OCI-LY3 (cell line): ENCODE data around the gene NPLOC4.

Experiments used
- H2AFZ ChIP-seq: fragments of 200-600, 300-600 bp; shearing (Covaris generic); 2 replicates; pipeline ENCODE4 v1.6.0; 2014; ENCODE audit warnings: antibody characterized with exemption, low read depth, low read length
- H3K27ac ChIP-seq: fragments of 200-600, 300-600 bp; sonication (generic); 2 replicates; pipeline ENCODE4 v1.5.1; 2014; ENCODE audit warnings: mild to moderate bottlenecking, low read length, moderate library complexity, mixed read lengths
- H3K27me3 ChIP-seq: fragments of 200-600, 300-600 bp; sonication (generic); 2 replicates; pipeline ENCODE4 v1.6.1; 2014; ENCODE audit warnings: low read depth, low read length, mixed read lengths
- H3K36me3 ChIP-seq: fragments of 200-600, 300-600 bp; sonication (generic); replicated peaks from 2 replicates; pipeline ENCODE3; 2014; ENCODE audit warnings: low read depth, low read length, mixed read lengths
- H3K4me1 ChIP-seq: fragments of 300-600, 200-600 bp; sonication (generic); 2 replicates; pipeline ENCODE4 v1.6.1; 2014; ENCODE audit warnings: low read length, mixed read lengths
- H3K4me2 ChIP-seq: fragments of 200-600, 300-600 bp; sonication (generic); 2 replicates; pipeline ENCODE4 v1.6.1; 2014; ENCODE audit warnings: low read length, mixed read lengths
- H3K4me3 ChIP-seq: fragments of 300-600, 200-600 bp; sonication (generic); 2 replicates; pipeline ENCODE4 v1.5.1; 2014; ENCODE audit warnings: antibody characterized with exemption, mild to moderate bottlenecking, low read length, moderate library complexity
- H3K79me2 ChIP-seq: fragments of 300-600, 200-600 bp; shearing (Covaris generic); 2 replicates; pipeline ENCODE4 v1.6.1; 2014; ENCODE audit warnings: mild to moderate bottlenecking, low read length, mixed read lengths
- H3K9ac ChIP-seq: fragments of 300-600, 200-600 bp; shearing (Covaris generic); 2 replicates; pipeline ENCODE4 v1.6.0; 2014; ENCODE audit warnings: mild to moderate bottlenecking, low read length, moderate library complexity
- H3K9me3 ChIP-seq: fragments of 200-600, 300-600 bp; shearing (Covaris generic); 2 replicates; pipeline ENCODE4 v1.6.1; 2014; ENCODE audit warnings: low read length, mixed read lengths; ENCODE audit not compliant: insufficient read depth
- H4K20me1 ChIP-seq: fragments of 200-600, 300-600 bp; sonication (generic); 2 replicates; pipeline ENCODE4 v1.6.1; 2016; ENCODE audit warnings: low read length, mixed read lengths; ENCODE audit not compliant: insufficient read depth
- EZH2phosphoT487 ChIP-seq: fragments of 200-600 bp; shearing (Covaris generic); IDR thresholded peaks from 2 replicates; pipeline ENCODE4 v1.6.1; 2018; ENCODE audit warnings: antibody characterized with exemption, mixed run types, low read depth
- TF ChIP-seq, protein P1 (sequence below): fragments of 200-600, 300-600 bp; sonication (generic); IDR thresholded peaks from 2 replicates; pipeline ENCODE4 v1.5.1; 2014; ENCODE audit warnings: antibody characterized with exemption, low read length, low read depth

Gene NPLOC4

GRCh38 chr17:81551458-81552243 lies 85.3 kb downstream of the NPLOC4 start:
- peak overlapping the region; percentile 83 for H3K4me3 ChIP-seq
- H3K36me3 ChIP-seq: peaks cover 12% of the 10 kb centered on the region
- H3K4me1 ChIP-seq: peaks cover 15% of the 10 kb centered on the region
- H4K20me1 ChIP-seq: no peaks in the 10 kb centered on the region
- H3K9me3 ChIP-seq: no peaks in the 10 kb centered on the region
- TF ChIP-seq EZH2phosphoT487: no peak
- TF ChIP-seq, protein P1, sequence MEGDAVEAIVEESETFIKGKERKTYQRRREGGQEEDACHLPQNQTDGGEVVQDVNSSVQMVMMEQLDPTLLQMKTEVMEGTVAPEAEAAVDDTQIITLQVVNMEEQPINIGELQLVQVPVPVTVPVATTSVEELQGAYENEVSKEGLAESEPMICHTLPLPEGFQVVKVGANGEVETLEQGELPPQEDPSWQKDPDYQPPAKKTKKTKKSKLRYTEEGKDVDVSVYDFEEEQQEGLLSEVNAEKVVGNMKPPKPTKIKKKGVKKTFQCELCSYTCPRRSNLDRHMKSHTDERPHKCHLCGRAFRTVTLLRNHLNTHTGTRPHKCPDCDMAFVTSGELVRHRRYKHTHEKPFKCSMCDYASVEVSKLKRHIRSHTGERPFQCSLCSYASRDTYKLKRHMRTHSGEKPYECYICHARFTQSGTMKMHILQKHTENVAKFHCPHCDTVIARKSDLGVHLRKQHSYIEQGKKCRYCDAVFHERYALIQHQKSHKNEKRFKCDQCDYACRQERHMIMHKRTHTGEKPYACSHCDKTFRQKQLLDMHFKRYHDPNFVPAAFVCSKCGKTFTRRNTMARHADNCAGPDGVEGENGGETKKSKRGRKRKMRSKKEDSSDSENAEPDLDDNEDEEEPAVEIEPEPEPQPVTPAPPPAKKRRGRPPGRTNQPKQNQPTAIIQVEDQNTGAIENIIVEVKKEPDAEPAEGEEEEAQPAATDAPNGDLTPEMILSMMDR: no peak
- peaks cover 20% of the 10 kb centered on the region for H3K79me2 ChIP-seq
- peak overlapping the region; percentile 66 for H3K27ac ChIP-seq
- H3K4me2 ChIP-seq: peak overlapping the region; percentile 99
- no peaks in the 10 kb centered on the region for H3K27me3 ChIP-seq
- peak overlapping the region; percentile 33; the same call in 1 of the 2 replicates for H2AFZ ChIP-seq
- H3K9ac ChIP-seq: peak overlapping the region; percentile 81

GRCh38 chr17:81550830-81551457 lies 86.0 kb downstream of the NPLOC4 start:
- peak overlapping the region; percentile 83 for H3K4me3 ChIP-seq
- peak overlapping the region; percentile 81 for H3K9ac ChIP-seq
- TF ChIP-seq, protein P1: no peak
- TF ChIP-seq EZH2phosphoT487: no peak
- H3K4me2 ChIP-seq: peak overlapping the region; percentile 99
- H3K4me1 ChIP-seq: peaks cover 15% of the 10 kb centered on the region
- peaks cover 20% of the 10 kb centered on the region for H3K79me2 ChIP-seq
- no peak overlapping the region for H3K27ac ChIP-seq
- no peaks in the 10 kb centered on the region for H3K27me3 ChIP-seq
- no peaks in the 10 kb centered on the region for H4K20me1 ChIP-seq
- no peak overlapping the region for H2AFZ ChIP-seq
- peaks cover 12% of the 10 kb centered on the region for H3K36me3 ChIP-seq
- H3K9me3 ChIP-seq: no peaks in the 10 kb centered on the region

DNA sequence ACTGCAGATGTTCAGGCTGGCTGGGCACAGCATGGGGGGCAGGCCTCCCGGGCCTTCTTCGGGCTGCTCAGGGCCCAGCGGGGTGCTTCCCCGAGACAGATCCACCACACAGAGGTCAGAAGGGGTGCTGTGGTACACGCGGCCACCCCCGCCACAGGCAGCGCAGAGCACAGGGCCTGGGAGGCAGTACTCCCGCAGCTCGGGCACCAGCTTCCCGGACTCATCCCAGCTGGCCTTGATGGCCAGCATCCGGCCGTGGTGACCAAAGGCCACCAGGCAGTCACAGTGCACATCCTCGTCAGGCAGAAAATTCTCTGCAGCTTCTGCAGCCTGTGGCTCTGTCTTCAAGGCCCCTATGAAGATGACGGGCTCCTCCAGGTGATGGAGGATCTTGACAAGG lies 86.6 kb downstream of the NPLOC4 start:
- Histone ChIP-seq H3K27me3 (no peaks in the 10 kb centered on the region), H3K9me3 (no peaks in the 10 kb centered on the region), H3K9ac (no peak overlapping the region), H4K20me1 (no peaks in the 10 kb centered on the region), H3K4me2 (no peak overlapping the region), H3K4me3 (no peak overlapping the region), H3K36me3 (peaks cover 12% of the 10 kb centered on the region), H2AFZ (no peak overlapping the region), H3K4me1 (peaks cover 15% of the 10 kb centered on the region), H3K79me2 (peaks cover 20% of the 10 kb centered on the region), H3K27ac (no peak overlapping the region)
- TF ChIP-seq EZH2phosphoT487: no peak
- TF ChIP-seq, protein P1: no peak

DNA sequence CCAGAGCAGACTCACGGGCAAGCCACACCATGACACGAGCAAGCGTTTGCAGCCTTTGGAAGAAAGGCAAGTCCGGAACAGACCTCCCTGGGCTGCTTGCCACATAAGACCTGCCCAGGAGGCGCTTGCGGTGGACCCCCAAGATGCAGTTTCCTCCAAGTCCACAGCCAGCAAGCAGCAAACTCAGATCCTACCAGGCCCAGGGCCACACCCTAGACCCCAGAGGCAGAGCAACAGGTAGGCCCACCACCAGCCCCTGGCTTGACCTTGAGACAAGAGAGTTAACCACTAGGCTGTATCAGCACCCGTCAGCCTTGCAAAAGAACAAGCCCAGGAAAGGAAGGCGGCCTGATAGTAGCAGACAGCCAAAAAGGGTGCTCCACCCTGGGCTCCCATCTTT lies 87.1 kb downstream of the NPLOC4 start:
- Histone ChIP-seq H2AFZ (no peak overlapping the region), H3K9ac (no peak overlapping the region), H3K4me1 (peaks cover 15% of the 10 kb centered on the region), H3K27me3 (no peaks in the 10 kb centered on the region), H3K79me2 (peaks cover 20% of the 10 kb centered on the region), H4K20me1 (no peaks in the 10 kb centered on the region), H3K27ac (no peak overlapping the region), H3K36me3 (peaks cover 12% of the 10 kb centered on the region), H3K4me2 (no peak overlapping the region), H3K9me3 (no peaks in the 10 kb centered on the region), H3K4me3 (no peak overlapping the region)
- TF ChIP-seq EZH2phosphoT487: no peak
- TF ChIP-seq, protein P1: no peak
